Fibroblast of peridontal ligament (primary cell): ENCODE measurements around the gene SLC38A2.
"Not testable (repeated sequence)": the region's sequence is repeated elsewhere in the genome, so short reads cannot be mapped to it uniquely, and the experiment has no call there.

Experiments
- DNase-seq: peaks from one replicate; pipeline ENCODE4 v3.0.0-alpha.2; 2010; ENCODE audit errors: extremely low read depth

SLC38A2 gene

DNA sequence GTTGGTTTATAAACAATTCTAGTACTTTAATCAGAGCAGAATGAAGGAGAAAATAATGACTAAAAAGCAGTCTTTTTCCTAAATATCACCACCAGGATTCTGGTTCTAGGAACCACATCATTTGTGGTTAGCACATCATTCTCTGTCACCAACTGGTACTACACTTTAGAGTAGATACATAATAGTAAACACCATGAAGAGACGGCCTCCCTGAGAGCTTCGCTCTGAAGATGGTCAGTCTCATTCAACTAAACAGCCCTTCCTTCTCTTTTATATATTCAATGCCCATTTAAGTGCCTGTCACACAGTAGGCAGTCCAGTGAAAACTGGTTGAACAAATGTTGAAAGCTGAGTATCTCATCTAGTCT, 10.9 kb downstream of the SLC38A2 start:
- DNase-seq = peak; percentile 13

DNA sequence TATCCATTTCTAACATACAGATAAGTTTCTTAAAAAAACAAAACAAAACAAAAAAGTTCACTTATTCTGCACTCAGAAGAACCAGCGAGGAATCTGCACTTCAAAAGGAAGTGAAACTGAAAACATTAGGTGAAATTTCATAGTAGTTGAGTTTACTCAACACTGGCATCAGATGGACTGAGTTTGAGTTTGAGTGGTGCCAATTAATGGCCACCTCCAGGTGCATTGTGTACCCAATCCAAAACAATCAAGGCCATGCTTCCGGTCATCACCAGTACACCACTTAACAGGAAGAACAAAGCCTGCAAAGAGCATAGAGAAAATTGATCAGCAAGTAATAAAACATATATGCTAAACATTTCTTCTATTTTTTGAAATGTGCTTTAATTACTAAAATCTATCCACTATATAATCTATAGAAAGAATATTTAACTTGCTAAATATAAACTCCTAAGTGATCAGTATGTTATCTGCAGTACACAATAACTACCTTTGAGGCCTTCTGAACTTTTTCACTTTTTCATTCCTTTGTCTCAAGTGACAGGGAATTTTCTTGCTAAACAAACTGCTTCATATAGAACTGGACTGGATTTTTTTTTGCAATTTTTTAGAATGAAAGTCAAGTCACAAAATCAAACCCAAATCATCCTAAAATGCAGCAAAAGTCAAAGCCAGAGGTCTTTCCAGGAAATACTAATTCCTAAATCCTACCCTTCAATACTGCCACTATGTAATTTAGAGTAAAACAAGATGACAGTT, 11.5 kb downstream of the SLC38A2 start:
- DNase-seq = peak; percentile 18

DNA sequence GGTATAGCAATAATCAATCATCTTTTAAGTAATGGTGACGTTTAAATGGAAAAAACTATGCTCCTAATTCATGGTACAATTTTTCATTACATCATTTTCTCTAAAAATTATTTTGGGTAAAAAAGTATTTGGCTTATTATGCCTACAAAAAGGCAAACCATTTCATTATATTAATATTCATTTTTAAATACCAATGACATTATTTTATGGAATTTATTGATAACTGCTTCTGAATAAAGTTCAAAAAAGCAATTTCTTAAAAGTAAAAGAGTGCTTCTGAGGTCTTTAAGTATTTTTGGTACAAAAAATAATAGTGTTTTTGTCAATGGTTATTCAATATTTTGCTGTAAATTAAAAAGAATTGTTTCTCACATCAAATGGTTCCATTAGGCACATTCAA, 12.2 kb downstream of the SLC38A2 start:
- DNase-seq = no peak

DNA sequence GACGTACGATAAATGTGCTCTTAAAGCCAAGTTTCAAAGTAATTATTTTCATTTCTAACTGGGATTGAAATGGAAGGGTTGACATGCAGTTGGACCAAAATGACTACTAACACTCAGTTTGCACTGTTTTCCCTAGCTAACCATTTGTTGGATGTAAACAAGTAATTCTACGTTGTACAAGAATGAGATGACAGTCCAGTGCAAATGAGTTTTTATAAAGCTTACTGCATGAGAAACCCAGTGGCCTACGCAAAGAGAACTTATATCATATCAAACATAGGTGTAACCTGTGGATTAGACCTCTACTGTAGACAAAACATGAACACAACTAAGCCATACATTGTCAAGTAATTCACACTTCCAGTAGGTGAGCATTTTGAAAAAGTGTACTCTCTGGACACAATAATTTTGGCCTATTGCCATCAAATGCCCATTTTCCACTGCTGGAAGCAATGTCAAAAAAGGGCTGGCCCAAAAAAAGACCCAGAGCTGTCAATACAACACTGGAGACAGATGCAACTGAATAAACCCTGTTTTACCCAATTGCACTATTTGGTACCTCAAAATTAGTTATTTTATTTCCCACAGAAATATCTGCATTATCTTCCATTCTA, 12.8 kb downstream of the SLC38A2 start:
- DNase-seq = peak; percentile 25

DNA sequence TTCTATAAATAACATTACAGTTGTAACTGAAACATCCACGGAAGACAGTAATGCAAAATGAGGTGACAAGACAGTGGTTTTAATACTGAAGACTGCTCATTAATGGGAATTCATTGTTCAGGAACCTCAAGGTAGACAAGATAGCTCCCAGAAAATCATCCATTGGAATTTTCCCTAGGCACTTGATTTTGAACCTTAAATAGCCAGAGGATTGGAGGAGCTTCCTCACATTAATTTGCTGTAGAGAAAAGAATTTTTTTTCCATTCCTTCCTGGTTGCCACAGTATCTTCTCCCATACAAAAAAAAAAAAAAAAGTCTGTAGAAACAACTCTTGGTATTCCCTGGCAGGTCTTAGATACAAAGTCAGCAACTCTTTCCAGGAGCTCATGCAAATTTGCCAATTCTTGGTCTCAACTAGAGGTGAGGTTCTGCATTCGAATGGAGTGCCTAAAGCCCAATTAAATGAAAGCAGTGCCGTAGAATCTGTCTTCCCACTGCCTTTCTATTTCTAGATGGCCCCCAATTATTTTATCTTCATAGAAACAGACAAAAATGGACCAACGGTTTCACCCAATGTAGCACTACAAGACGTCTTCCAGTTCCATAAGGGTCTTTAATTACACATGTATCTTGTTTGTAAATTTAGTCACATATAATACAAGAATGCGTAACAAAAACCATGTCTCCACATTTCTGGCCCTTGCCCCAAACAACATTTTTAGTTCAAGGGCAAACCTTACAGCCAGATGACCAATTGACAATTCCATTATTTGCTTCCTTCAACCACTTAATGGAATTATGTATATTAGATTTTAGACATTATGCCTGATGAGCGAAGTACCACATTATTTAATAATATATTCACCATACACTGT, 13.5 kb downstream of the SLC38A2 start:
- DNase-seq = peak; percentile 24

DNA sequence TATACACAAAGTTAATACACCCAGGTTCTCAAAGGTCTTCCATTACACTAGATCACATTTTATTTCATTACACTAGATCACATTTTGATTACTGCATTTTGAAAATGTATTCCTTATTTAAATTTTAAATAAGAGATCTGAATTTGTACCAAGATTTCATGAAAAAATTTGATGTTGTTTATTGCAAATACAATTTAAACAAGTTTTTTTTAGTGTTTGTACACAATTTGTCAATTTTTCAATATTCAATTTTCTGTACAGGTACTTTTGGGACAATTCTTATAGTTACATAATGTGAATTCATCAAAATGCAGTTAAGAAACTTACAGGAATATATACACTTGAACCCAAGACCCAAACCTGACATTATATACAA, 14.3 kb downstream of the SLC38A2 start:
- DNase-seq = peak; percentile 32

DNA sequence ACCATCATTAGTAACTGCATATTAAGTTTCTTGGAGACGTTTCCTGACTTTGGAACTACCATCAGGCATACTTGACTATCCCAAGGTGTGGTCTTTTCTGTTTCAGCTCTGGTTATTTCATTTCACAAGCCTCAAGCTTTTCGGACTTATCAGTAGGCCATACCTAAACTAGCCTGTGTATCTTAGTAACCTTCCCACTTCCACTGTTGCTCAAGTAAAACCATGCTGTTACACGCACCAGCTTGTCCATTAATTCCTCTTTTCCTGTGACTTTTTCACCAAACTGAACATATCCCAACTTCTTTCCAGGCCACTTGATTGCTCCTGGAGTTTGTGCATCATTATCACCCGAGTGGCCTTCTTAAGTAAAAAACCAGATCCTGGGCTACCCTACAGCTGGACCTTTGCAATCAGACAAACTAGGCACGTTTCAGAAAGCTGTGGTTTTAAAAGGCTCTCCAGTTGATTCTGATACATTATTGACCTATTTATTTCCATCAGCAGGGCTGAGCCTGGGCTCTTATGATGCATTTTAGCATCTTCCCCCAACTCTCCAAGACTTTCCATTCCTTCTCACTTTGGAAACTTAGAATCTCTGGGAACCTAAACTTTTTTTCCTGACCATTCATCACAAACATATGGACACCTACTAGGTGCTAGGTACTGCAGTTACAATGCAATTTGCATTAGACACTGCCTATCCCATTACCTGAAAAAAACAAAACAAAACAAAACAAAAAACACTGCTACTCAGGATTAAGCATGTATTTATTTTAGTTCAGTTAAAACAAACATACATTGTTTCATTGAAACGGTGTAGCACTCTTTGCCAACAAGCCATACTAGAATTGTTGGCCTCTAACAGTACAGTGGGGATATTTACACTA, 14.9 kb downstream of the SLC38A2 start:
- peak; percentile 76 for DNase-seq

DNA sequence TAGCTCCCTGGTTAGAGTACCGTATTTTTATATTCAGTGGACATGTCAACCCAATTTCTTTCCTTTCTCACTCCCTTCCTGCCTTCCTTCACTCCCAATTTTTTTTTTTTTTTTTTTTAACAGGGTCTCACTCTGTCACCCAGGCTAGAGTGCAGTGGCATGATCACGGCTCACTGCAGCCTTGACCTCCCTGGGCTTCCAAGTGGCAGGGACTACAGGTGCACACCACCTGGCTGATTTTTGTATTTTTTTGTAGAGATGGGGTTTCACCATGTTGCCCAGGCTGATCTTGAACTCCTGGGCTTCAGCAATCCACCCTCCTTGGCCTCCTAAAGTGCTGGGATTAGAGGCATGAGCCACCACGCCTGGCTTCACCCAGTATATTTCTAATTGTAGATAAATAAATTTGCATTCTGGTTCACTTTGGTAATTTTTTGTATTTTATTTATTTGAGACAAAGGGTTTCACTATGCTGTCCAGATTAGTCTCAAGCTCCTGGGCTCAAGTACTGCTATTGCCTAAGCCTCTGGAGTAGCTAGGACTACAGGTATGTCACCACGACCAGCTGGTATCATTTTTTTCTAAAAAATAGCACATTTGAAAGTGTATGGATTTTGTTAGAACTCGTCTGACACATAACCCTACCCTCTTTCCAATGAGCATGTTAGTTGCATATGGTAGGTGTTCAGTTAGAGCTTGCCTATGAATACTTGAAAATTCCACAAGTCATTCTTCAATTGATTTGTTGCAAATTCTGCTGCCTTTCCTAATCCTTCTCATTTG, 15.7 kb downstream of the SLC38A2 start:
- DNase-seq = no peak

DNA sequence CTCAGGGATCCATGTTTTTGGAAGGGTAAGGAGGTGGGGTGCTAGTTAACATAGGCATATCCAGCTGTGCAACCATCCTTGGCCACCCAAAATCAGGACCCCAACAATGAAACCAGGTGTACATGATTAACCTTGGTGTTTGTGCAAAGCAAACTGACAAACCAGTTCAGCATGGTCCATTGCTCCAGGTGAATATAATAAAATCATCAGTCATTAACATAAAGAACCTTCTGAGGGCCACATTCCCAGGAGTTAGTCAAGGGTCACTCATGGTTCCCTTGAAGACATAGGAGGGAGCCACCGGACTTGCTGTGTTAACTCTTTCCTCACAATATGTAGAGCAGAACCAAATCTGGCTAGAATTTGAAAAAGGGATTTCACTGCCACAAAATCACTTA, 17.8 kb downstream of the SLC38A2 start:
- DNase-seq = no peak

DNA sequence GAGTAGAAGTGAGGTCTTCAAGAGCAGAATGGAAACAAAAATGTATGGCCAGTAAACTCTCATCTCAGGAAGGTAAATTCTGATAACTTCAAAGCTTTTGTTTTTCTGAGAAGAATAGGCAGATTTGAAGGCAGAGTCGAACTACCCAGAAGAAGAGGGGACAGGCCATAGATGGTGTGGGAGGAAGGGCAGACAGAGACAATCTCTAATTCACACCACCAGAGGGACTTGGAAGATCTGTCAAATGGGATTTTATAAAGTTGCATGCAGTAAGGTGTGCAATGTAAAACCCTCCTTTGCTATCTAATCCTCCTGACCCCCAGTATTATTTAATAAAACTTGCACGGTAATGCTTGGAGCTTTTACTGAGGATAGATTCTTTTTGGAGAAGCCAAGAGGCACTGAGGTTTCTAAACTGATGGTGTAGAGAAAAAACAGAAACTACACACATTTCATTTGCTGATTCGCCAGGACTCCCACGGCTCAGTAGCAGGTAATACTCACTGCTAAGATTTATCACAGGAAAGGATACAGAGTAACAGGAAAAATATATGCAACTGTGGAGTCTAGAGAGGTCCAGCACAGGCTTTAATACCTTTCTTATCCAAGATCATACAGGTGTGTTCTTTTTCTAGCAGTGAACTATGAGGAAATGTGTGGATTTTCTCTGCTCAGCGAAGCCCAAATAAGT, 18.3 kb downstream of the SLC38A2 start:
- no peak for DNase-seq

DNA sequence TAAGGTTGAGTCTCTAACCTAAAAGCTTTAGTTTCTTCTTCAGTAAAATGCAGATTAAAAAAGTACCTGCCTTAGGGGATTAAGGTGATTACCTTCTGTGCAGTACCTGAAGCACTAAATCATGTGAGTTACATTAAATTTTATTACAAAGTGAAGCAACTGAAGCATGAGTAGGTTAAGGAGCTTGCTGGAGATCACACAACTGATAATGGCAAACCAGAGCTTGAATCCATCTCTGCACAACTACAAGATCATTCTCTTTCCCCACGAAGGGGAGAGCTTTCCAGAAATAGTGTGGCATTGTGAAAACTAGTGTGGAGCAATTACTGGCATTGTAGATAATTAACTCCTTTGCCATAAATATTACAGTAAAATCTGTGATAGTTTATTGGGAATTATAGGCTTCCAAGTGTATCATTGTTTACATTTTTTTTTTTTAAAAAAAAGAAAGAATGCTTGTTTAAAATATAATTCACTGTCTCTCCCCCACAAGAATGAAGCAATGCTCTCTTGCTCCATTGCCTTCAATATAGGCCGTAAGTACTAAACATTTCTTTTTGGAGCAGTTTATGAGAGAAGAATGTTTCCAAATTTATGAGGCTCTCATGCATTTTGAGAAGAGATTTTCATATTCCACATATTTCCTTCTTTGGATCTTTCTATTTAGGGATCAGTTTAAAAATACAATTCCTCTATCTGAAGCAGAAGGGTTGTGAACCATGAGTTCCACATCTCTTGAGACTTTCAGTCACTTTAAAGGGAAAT, 20.5 kb downstream of the SLC38A2 start:
- DNase-seq = peak; percentile 82

DNA sequence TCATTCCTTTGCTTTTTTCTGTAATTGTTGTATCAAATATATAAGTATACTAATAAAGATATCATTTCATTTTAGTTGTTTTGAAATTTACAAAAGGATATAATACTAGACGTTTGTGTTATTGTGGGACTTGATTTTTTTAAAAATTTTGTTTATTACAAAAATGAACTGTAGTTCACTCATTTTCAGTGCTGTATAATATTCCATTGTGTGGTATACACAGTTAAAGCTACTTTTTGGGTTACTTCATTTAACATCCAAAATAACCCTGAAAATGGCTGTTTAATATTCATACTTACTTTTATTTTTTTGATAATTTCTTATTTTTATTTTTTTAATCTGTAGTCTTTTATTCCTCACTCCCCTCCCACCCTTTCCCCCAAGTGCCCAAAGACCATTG, 21.4 kb downstream of the SLC38A2 start:
- no peak for DNase-seq

DNA sequence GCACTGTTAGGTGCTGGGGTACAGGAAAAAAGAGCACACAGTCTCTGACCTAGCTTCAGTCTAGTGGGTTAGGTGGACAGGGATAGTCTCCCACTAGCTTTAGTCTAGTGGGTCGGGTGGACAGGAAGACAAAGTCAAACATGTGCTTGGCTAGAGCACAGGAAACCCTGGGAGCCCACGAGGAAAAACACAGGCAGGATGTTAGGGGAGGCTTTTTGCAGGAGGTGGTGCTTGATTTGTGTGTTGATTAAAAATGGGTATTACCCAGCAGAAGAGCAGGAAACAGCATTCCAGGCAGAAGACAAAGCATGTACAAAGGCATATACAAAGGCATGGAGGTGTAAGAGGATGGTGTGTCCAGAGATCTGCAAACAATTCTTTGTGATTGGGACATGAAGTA, 23.3 kb downstream of the SLC38A2 start:
- no peak for DNase-seq

DNA sequence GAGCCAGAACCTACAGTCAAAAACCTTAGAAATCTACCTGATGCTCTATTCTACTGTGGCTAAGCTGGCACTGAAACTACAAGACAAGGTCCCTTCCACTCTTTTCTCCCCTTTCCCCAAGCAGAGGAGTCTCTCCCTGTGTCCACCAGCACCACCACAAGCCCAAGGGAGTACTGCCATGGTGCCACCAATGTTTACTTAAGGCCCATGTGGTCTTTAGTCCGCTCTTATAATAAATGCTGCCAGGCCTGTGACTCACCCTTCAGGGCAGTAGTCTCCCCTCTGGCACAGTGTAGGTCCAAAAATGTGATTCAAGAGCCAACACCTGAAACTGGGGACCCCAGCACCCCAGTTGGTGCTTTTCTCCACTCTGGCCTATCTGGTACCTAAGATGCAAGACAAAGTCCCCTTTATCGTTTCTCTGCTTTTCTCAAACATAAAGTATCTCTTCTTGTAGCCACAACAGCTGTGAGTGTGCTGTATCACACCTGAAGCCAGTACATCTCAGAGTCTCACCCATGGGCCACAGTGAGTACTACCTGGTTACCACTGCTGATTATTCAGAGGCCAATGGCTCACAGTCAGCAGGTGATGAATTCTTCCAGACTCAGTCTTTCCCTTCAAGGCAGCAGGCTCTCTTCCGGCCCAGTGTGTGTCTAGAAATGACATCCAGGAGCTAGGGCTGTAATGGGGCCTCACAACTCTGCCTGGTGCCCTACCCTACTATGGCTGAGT, 29.3 kb downstream of the SLC38A2 start:
- no peak for DNase-seq

DNA sequence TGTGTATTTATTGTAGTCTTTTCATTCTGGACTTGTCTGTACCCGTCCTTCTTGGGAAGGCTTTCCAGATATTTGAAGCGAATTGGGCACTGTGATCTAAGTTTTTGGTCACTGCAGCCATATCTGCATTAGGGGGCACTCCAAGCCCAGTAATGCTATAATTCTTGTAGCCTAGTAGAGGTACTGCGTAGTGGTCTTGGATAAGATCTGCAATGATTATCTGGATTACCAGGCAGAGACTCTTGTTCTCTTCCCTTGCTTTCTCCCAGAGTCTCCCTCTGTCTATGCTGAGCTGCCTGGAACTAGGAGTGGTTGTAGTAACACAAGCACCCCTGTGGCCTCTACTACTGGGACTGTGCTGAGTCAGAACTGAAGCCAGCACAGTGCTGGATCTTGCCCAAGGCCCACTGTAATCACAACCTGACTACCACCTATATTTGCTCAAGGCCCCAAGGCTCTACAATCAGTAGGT, 30.0 kb downstream of the SLC38A2 start:
- peak; percentile 66 for DNase-seq

DNA sequence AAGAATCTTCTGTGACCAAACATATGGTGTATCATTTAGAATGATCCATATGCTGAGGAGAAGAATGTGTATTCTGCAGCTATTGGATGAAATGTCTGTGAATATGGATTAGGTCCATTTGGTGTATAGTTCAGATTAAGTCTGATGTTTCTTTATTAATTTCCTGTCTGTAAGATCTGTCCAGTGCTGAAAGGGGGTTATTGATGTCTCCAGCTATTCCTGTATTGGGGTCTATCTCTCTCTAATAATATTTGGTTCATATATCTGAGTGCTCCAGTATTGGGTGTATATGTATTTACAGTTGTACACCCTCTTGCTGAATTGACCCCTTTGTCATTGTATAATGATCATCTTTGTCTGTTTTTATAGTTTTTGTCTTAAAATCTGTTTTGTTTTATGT, 33.5 kb downstream of the SLC38A2 start:
- DNase-seq = no peak

DNA sequence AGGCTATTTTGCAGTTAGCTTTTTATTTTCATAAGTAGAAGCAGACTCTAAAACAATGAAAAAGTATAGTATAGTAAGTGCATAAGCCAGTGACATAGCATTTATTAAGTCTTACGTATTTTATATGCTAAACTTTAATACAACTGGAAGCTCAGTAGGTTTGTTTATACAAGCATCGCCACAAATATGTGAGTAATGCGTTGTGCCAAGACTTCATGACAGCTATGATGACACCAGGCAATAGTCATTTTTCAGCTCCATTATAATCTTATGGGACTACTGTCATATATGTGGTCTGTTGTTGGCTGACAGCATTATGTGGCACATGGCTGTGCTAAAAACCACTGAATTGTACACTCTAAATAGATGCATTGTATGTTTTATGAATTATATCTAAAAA, 40.3 kb downstream of the SLC38A2 start:
- peak; percentile 50 for DNase-seq

DNA sequence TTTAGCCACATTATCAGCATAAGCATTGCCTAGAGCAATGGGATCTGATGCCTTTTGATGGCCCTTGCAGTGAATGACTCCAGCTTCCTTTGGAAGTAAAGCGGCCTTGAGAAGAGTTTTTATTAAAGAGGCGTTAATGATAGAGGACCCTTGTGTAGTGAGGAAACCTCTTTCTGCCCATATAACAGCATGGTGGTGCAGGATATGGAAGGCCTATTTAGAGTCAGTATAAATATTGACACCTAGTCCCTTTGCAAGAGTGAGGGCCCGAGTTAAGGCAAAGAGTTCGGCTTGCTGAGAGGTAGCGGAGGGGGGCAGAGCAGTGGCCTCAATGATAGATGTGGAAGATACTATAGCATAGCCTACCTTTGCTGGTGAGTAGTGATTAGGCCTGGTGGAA, 47.5 kb downstream of the SLC38A2 start:
- DNase-seq = not testable (repeated sequence)

DNA sequence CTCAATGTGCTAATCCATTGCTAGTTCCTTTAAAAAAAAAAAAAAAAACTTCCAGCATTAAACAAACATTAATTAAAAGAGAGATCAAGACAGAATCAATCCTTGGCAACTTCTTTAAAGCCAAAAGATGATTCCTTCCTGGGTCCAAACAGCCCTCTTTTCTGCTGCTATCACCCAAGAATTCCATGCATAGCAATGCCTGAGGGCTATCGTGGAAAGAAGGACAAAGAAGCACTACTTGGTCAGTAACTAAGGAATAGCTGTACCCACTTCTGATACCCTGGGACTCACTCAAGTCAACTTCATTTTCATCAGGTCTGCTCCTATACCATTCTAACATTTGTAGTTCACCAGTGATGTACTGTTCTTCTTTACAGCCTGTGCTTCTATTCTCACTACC, 51.8 kb downstream of the SLC38A2 start:
- DNase-seq = no peak
